H7 (cell line): ENCODE results near the gene RPTOR. TPM values are rescaled to one million over a fixed set of nuclear protein-coding genes. Genes with fewer than 3 reads are reported as not detected.

ENCODE experiments used
- DNase-seq: peaks from one replicate; pipeline ENCODE4 v3.0.0; 2012
- H3K27me3 ChIP-seq: 2 replicates; pipeline ENCODE4 v1.6.0; 2011; ENCODE audit warnings: mild to moderate bottlenecking, low read length; ENCODE audit not compliant: control insufficient read depth, insufficient read depth
- H3K36me3 ChIP-seq: replicated peaks from 2 replicates; pipeline ENCODE4 v1.5.1; 2011; ENCODE audit warnings: low read length; ENCODE audit not compliant: control insufficient read depth, insufficient read depth
- H3K4me3 ChIP-seq: 2 replicates; pipeline ENCODE4 v1.5.1; 2011; ENCODE audit warnings: low read depth, mild to moderate bottlenecking, control low read depth, low read length, moderate library complexity; ENCODE audit not compliant: insufficient read depth
- total RNA-seq: library from RNA; depleted of rRNA; stranded (reverse); fragments of >200 nt; shearing (Covaris generic); gene quantifications from 2 replicates; pipeline ENCODE4 v1.2.3, GENCODE V29; 2014

The RPTOR gene
- total RNA-seq, 1 experiment from 2014 or later: 20.9 TPM

- Histone ChIP-seq H3K27me3 (peaks cover 2% of the 10 kb centered on the region; the same call in 1 of the 2 replicates), H3K4me3 (peak overlapping the region; percentile 58), H3K36me3 (peaks cover 2% of the 10 kb centered on the region)
- peak; percentile 90 for DNase-seq
These were observed 447.7 kb downstream of the RPTOR start for GRCh38 chr17:80992077-80992947.

- Histone ChIP-seq H3K4me3 (peak overlapping the region; percentile 58), H3K36me3 (peaks cover 2% of the 10 kb centered on the region), H3K27me3 (peaks cover 2% of the 10 kb centered on the region; the same call in 1 of the 2 replicates)
- peak; percentile 63 for DNase-seq
These were observed 448.4 kb downstream of the RPTOR start for GRCh38 chr17:80992948-80993624.

GRCh38 chr17:80995131-80995530 is 450.5 kb downstream of the RPTOR start:
- peaks cover 2% of the 10 kb centered on the region for H3K36me3 ChIP-seq
- H3K27me3 ChIP-seq: peaks cover 2% of the 10 kb centered on the region; the same call in 1 of the 2 replicates
- H3K4me3 ChIP-seq: no peak overlapping the region
- peak; percentile 45 for DNase-seq

- H3K4me3 ChIP-seq: no peak overlapping the region
- H3K36me3 ChIP-seq: peaks cover 2% of the 10 kb centered on the region
- H3K27me3 ChIP-seq: peaks cover 2% of the 10 kb centered on the region; the same call in 1 of the 2 replicates
- peak; percentile 56 for DNase-seq
These were observed 452.0 kb downstream of the RPTOR start for GRCh38 chr17:80996422-80997305.

- Histone ChIP-seq H3K27me3 (peaks cover 1% of the 10 kb centered on the region), H3K4me3 (no peak overlapping the region), H3K36me3 (peaks cover 2% of the 10 kb centered on the region)
- peak; percentile 48 for DNase-seq
These were observed 452.9 kb downstream of the RPTOR start for GRCh38 chr17:80997424-80998117.

GRCh38 chr17:80998118-80998747 is 453.6 kb downstream of the RPTOR start:
- peaks cover 3% of the 10 kb centered on the region for H3K27me3 ChIP-seq
- H3K36me3 ChIP-seq: peaks cover 2% of the 10 kb centered on the region
- H3K4me3 ChIP-seq: no peak overlapping the region
- peak; percentile 44 for DNase-seq

GRCh38 chr17:80998748-80999535 is 454.3 kb downstream of the RPTOR start:
- DNase-seq: peak; percentile 47
- Histone ChIP-seq H3K27me3 (peaks cover 10% of the 10 kb centered on the region), H3K4me3 (no peak overlapping the region), H3K36me3 (peaks cover 2% of the 10 kb centered on the region)

GRCh38 chr17:80999536-81000333 is 455.1 kb downstream of the RPTOR start:
- Histone ChIP-seq H3K27me3 (peaks cover 16% of the 10 kb centered on the region), H3K36me3 (peaks cover 2% of the 10 kb centered on the region), H3K4me3 (no peak overlapping the region)
- DNase-seq: peak; percentile 74

- no peak for DNase-seq
- Histone ChIP-seq H3K27me3 (peaks cover 19% of the 10 kb centered on the region), H3K36me3 (peaks cover 2% of the 10 kb centered on the region), H3K4me3 (no peak overlapping the region)
These were observed 455.6 kb downstream of the RPTOR start for GRCh38 chr17:81000334-81000630.

GRCh38 chr17:81000631-81001357 is 456.2 kb downstream of the RPTOR start:
- Histone ChIP-seq H3K27me3 (peaks cover 19% of the 10 kb centered on the region), H3K36me3 (peaks cover 2% of the 10 kb centered on the region), H3K4me3 (no peak overlapping the region)
- peak; percentile 57 for DNase-seq

GRCh38 chr17:81002013-81002384 is 457.4 kb downstream of the RPTOR start:
- Histone ChIP-seq H3K4me3 (no peak overlapping the region), H3K27me3 (peaks cover 19% of the 10 kb centered on the region), H3K36me3 (no peaks in the 10 kb centered on the region; the same call in 1 of the 2 replicates)
- DNase-seq: peak; percentile 67
